ENCODE measurements around the gene OR5AR1.

- no peak for TF ChIP-seq CTCF (IDR thresholded peaks at IDR 0.05; ENCODE audit: insufficient read depth, low read length)
- no peak for TF ChIP-seq POLR2AphosphoS5 (IDR thresholded peaks at IDR 0.05; ENCODE audit: low read depth)
- TF ChIP-seq REST (IDR thresholded peaks at IDR 0.05; ENCODE audit: insufficient replicate concordance, low read depth): no peak
Observed at GRCh38 chr11:56698795-56699194, 35.3 kb downstream of the OR5AR1 start, which contains the start of gene OR9G1.

Measured in HL-60 (cell line).